ENCODE results near the gene DOK7.
"Not testable (repeated sequence)": the region's sequence is repeated elsewhere in the genome, so short reads cannot be mapped to it uniquely, and the experiment has no call there.

DNA sequence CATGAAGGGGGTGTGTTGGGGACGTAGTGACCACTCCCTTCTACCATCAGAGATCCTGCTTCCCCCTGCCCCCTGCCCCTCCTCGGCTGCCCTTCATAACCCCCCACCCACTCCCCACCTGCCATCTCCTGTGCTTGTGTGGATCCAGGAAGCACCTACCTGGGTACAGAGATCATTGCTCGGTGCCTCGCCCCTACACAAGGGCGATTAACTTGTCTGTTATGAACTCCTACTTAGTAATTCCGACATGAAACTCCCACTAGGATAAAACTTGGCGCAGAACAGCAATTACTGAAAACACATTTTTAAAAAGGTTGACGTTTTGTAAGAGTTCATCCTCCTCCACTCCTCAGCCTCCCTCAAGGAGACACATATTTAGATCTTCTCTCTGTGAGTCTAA lies 80.3 kb downstream of the DOK7 start:
- not testable (repeated sequence) for TF ChIP-seq ZNF274 (IDR thresholded peaks at IDR 0.05; ENCODE audit: low read depth, low read length); YY1 (IDR thresholded peaks at IDR 0.05; ENCODE audit: insufficient read depth, insufficient read length)
